HCT116 (cell line): ENCODE results near the gene KNDC1. TPM values are rescaled to one million over a fixed set of nuclear protein-coding genes. Genes with fewer than 3 reads are reported as not detected.

Source experiments
- ATAC-seq: fragments of 200-7000 bp; cut with Tn5 transposase; 2 replicates; pipeline ENCODE4 v1.9.1; 2020; ENCODE audit warnings: mild to moderate bottlenecking, moderate library complexity
- BruUV-seq: library from RNA; stranded (reverse); fragments of 400-500 nt; replicated peaks from 2 replicates; lab custom pipeline; 2021; lab: Mats Ljungman, UMichigan
- CTCF ChIA-PET: fragments of 300-600 bp; sonication (Branson Sonifier 250); formaldehyde crosslinking; loops from one replicate; lab custom pipeline; 2021; ENCODE audit warnings: antibody characterized with exemption; lab: Charles Lee
- POLR2A ChIA-PET: fragments of 300-600, 350-600 bp; sonication (Branson Sonifier 250); formaldehyde crosslinking; loops from one replicate; lab custom pipeline; 2021; ENCODE audit warnings: antibody characterized with exemption; lab: Charles Lee
- RAD21 ChIA-PET, 2 experiments: fragments of 300-600 bp; sonication (Branson Sonifier 250); formaldehyde crosslinking; loops; one replicate each; lab custom pipeline; 2023; ENCODE audit warnings: low total read pairs in 2 of 2; ENCODE audit not compliant: uncharacterized antibody in 2 of 2, unreplicated experiment in 2 of 2, low non-redundant PET in 1 of 2; lab: Charles Lee
- DNase-seq: peaks from one replicate; pipeline ENCODE4 v3.0.0-alpha.2; 2010; ENCODE audit warnings: low read depth, low spot score
- H2AFZ ChIP-seq: fragments of 200-600 bp; shearing (Covaris generic), sonication (generic); 2 replicates; pipeline ENCODE4 v1.6.1; 2017; ENCODE audit warnings: low read depth, mixed run types, mixed read lengths, antibody characterized with exemption, low read length; ENCODE audit not compliant: poor library complexity, severe bottlenecking
- H3K27ac ChIP-seq: 2 replicates; pipeline ENCODE4 v1.5.1; 2012; ENCODE audit warnings: low read depth, low read length
- H3K27me3 ChIP-seq: fragments of 200-600 bp; sonication (generic); 2 replicates; pipeline ENCODE4 v1.6.1; 2016; ENCODE audit warnings: mixed run types, low read length, mixed read lengths; ENCODE audit not compliant: insufficient read depth
- H3K36me3 ChIP-seq, 2 experiments: fragments of 200-500 bp in 1 of 2; fragments of 200-600 bp in 1 of 2; sonication (Bioruptor generic) in 1 of 2; sonication (generic) in 1 of 2; 2 replicates each; pipeline versions ENCODE4 v1.5.1 to v1.6.1; 2014 to 2016; ENCODE audit warnings: low read length in 2 of 2, inconsistent platforms in 1 of 2, mixed read lengths in 1 of 2, mixed run types in 1 of 2; ENCODE audit not compliant: insufficient read depth in 2 of 2, control insufficient read depth in 1 of 2
- H3K4me1 ChIP-seq, 2 experiments: fragments of 200-600 bp in 1 of 2; sonication (generic) in 1 of 2; 2 replicates each; pipeline versions ENCODE4 v1.5.1 to v1.6.1; 2012 to 2017; ENCODE audit warnings: low read length in 2 of 2, inconsistent platforms in 1 of 2, mild to moderate bottlenecking in 1 of 2, mixed read lengths in 1 of 2, mixed run types in 1 of 2, moderate library complexity in 1 of 2; ENCODE audit not compliant: insufficient read depth in 2 of 2, control insufficient read depth in 1 of 2
- H3K4me2 ChIP-seq: fragments of 200-600 bp; sonication (generic); 2 replicates; pipeline ENCODE4 v1.6.1; 2017; ENCODE audit warnings: mixed run types, low read length, mixed read lengths
- H3K4me3 ChIP-seq, 2 experiments: fragments of 200-600 bp in 1 of 2; sonication (generic) in 1 of 2; replicated peaks in 1 of 2; 2 replicates each; pipeline ENCODE4 v1.5.1; 2011 to 2016; ENCODE audit warnings: low read length in 2 of 2, control low read depth in 1 of 2, low read depth in 1 of 2, mild to moderate bottlenecking in 1 of 2, mixed read lengths in 1 of 2, mixed run types in 1 of 2
- H3K79me2 ChIP-seq: fragments of 200-600 bp; sonication (generic); 2 replicates; pipeline ENCODE4 v1.6.1; 2017; ENCODE audit warnings: mild to moderate bottlenecking, mixed run types, low read length, moderate library complexity, mixed read lengths; ENCODE audit not compliant: insufficient read depth
- H3K9ac ChIP-seq: fragments of 200-600 bp; sonication (generic); 2 replicates; pipeline ENCODE4 v1.6.1; 2016; ENCODE audit warnings: low read length, mixed read lengths
- H3K9me2 ChIP-seq: fragments of 200-600 bp; sonication (generic), shearing (Covaris generic); 2 replicates; pipeline ENCODE4 v1.6.1; 2017; ENCODE audit warnings: mixed run types, mild to moderate bottlenecking, moderate library complexity; ENCODE audit not compliant: insufficient read depth
- H3K9me3 ChIP-seq, 2 experiments: fragments of 200-500 bp in 1 of 2; fragments of 200-600 bp in 1 of 2; sonication (Bioruptor generic) in 1 of 2; sonication (generic) in 1 of 2; 2 replicates each; pipeline ENCODE4 v1.6.1; 2014 to 2017; ENCODE audit warnings: low read length in 2 of 2, mixed read lengths in 2 of 2, inconsistent platforms in 1 of 2, low read depth in 1 of 2, mild to moderate bottlenecking in 1 of 2, mixed run types in 1 of 2, moderate library complexity in 1 of 2; ENCODE audit not compliant: control insufficient read depth in 1 of 2, insufficient read depth in 1 of 2
- H4K20me1 ChIP-seq: fragments of 200-600 bp; sonication (generic), shearing (Covaris generic); 2 replicates; pipeline ENCODE4 v1.6.1; 2017; ENCODE audit warnings: mixed run types, mild to moderate bottlenecking, moderate library complexity; ENCODE audit not compliant: insufficient read depth
- ATF3 ChIP-seq: IDR thresholded peaks from 2 replicates; pipeline ENCODE4 v1.6.1; 2012
- CBX3 ChIP-seq: IDR thresholded peaks from 2 replicates; pipeline ENCODE4 v1.6.1; 2012; ENCODE audit warnings: low read depth
- CEBPB ChIP-seq: IDR thresholded peaks from 2 replicates; pipeline ENCODE4 v1.6.1; 2012; ENCODE audit warnings: low read depth
- CTCF ChIP-seq, 3 experiments: fragments of 200-600 bp in 1 of 3; sonication (generic) in 1 of 3; IDR thresholded peaks in 2 of 3; conservative IDR thresholded peaks in 1 of 3; 2 replicates each; pipeline ENCODE4 v1.5.1; 2012 to 2017; ENCODE audit warnings: low read depth in 2 of 3, low read length in 2 of 3, antibody characterized with exemption in 1 of 3, borderline replicate concordance in 1 of 3, control low read depth in 1 of 3, mild to moderate bottlenecking in 1 of 3, mixed read lengths in 1 of 3, mixed run types in 1 of 3, moderate library complexity in 1 of 3; ENCODE audit not compliant: insufficient read depth in 1 of 3
- ELF1 ChIP-seq: IDR thresholded peaks from 2 replicates; pipeline ENCODE4 v1.6.1; 2012; ENCODE audit warnings: low read depth, borderline replicate concordance
- EZH2 ChIP-seq: fragments of 200-600 bp; sonication (generic); IDR thresholded peaks from 2 replicates; pipeline ENCODE4 v1.6.1; 2017; ENCODE audit warnings: antibody characterized with exemption, mixed run types
- FOSL1 ChIP-seq: IDR thresholded peaks from 2 replicates; pipeline ENCODE4 v1.6.1; 2012; ENCODE audit warnings: low read depth
- JUND ChIP-seq: IDR thresholded peaks from 2 replicates; pipeline ENCODE4 v1.6.1; 2012
- MAX ChIP-seq: IDR thresholded peaks from 2 replicates; pipeline ENCODE4 v1.6.1; 2012
- POLR2A ChIP-seq: IDR thresholded peaks from 2 replicates; pipeline ENCODE4 v1.7.0; 2011; ENCODE audit warnings: borderline replicate concordance; ENCODE audit not compliant: insufficient read depth, insufficient read length; ENCODE audit errors: extremely low read depth
- POLR2AphosphoS5 ChIP-seq: IDR thresholded peaks from 2 replicates; pipeline ENCODE4 v1.6.1; 2011; ENCODE audit warnings: mild to moderate bottlenecking, low read depth, low read length, moderate library complexity
- RAD21 ChIP-seq: IDR thresholded peaks from 2 replicates; pipeline ENCODE4 v1.6.1; 2012; ENCODE audit warnings: low read depth, mild to moderate bottlenecking
- SIN3A ChIP-seq: IDR thresholded peaks from 2 replicates; pipeline ENCODE4 v1.6.1; 2012; ENCODE audit warnings: low read depth
- SP1 ChIP-seq: IDR thresholded peaks from 2 replicates; pipeline ENCODE4 v1.6.1; 2012; ENCODE audit warnings: low read depth
- ZBTB33 ChIP-seq: IDR thresholded peaks from 2 replicates; pipeline ENCODE4 v1.6.1; 2011; ENCODE audit warnings: mild to moderate bottlenecking, low read length, moderate library complexity; ENCODE audit not compliant: insufficient replicate concordance; ENCODE audit errors: extremely low read depth
- ZFX ChIP-seq: fragments of 450-650 bp; IDR thresholded peaks from 2 replicates; pipeline ENCODE4 v1.6.1; 2017
- ZNF274 ChIP-seq: fragments of 200-500 bp; sonication (Bioruptor generic); IDR thresholded peaks from 2 replicates; pipeline ENCODE4 v1.6.1; 2014; ENCODE audit warnings: mild to moderate bottlenecking, low read depth, low read length, inconsistent platforms
- intact Hi-C: fragments of 100-400 bp; cut with micrococcal nuclease; formaldehyde crosslinking; loops from 2 replicates; pipeline ENCODE4 v1.10.0; 2022
- total RNA-seq: library from RNA; stranded (reverse); gene quantifications from one replicate; pipeline ENCODE4 v1.2.1, GENCODE V29; 2021; ENCODE audit not compliant: unreplicated experiment

KNDC1 gene
- total RNA-seq, 1 experiment from 2014 or later: 3.6 TPM

GRCh38 chr10:133121479-133121878 lies 38.5 kb upstream of the KNDC1 start:
- no peak overlapping the region for H3K9ac ChIP-seq
- BruUV-seq: no TSS peak
- no peaks in the 10 kb centered on the region for H3K27me3 ChIP-seq
- H3K27ac ChIP-seq: no peak overlapping the region
- no peaks in the 10 kb centered on the region for H3K4me1 ChIP-seq
- intact Hi-C loops: no loop called here
- no peak for ATAC-seq
- no peak overlapping the region for H3K4me2 ChIP-seq
- H2AFZ ChIP-seq: no peak overlapping the region
- H3K79me2 ChIP-seq: no peaks in the 10 kb centered on the region
- H3K4me3 ChIP-seq: no peak overlapping the region
- H4K20me1 ChIP-seq: no peaks in the 10 kb centered on the region
- no peaks in the 10 kb centered on the region for H3K9me2 ChIP-seq
- ChIA-PET RAD21 (no interaction called here), POLR2A (no interaction called here), CTCF (no interaction called here)
- H3K9me3 ChIP-seq: no peaks in the 10 kb centered on the region; a peak in 1 of 4 replicates
- TF ChIP-seq ZNF274 (no peak), CEBPB (no peak), MAX (no peak), EZH2 (no peak), SIN3A (no peak), POLR2A (no peak), RAD21 (no peak), JUND (no peak), CBX3 (no peak), SP1 (no peak)
- DNase-seq: no peak
- no peaks in the 10 kb centered on the region for H3K36me3 ChIP-seq

- RAD21 ChIA-PET: no interaction called here
- peaks cover 0 to 2% of the 10 kb centered on the region in 2 experiments; a peak in 2 of 4 replicates for H3K4me1 ChIP-seq
- no peak overlapping the region for H3K9ac ChIP-seq
- H3K4me3 ChIP-seq: no peak overlapping the region
- H4K20me1 ChIP-seq: no peaks in the 10 kb centered on the region
- H3K9me2 ChIP-seq: no peaks in the 10 kb centered on the region
- intact Hi-C loops: no loop called here
- CTCF ChIA-PET: no interaction called here
- H3K4me2 ChIP-seq: no peak overlapping the region
- H3K36me3 ChIP-seq: no peaks in the 10 kb centered on the region
- no peaks in the 10 kb centered on the region for H3K27me3 ChIP-seq
- no TSS peak for BruUV-seq
- ATAC-seq: no peak
- H3K9me3 ChIP-seq: no peaks in the 10 kb centered on the region; a peak in 1 of 4 replicates
- no peaks in the 10 kb centered on the region for H3K79me2 ChIP-seq
- H3K27ac ChIP-seq: no peak overlapping the region
- H2AFZ ChIP-seq: no peak overlapping the region
- POLR2A ChIA-PET: no interaction called here
- DNase-seq: no peak
- no peak for TF ChIP-seq POLR2A
- TF ChIP-seq ZFX: no peak
- no peak for TF ChIP-seq SP1
- no peak for TF ChIP-seq CTCF (IDR thresholded peaks at IDR 0.05 in 2 of 3, conservative IDR thresholded peaks at IDR 0.05 in 1 of 3; ENCODE audit: borderline replicate concordance in 1 of 3, insufficient read depth in 1 of 3, low read depth in 2 of 3, low read length in 2 of 3)
- no peak for TF ChIP-seq MAX
- TF ChIP-seq POLR2AphosphoS5: no peak
- TF ChIP-seq FOSL1: no peak
- no peak for TF ChIP-seq CEBPB
- TF ChIP-seq ELF1: no peak
- no peak for TF ChIP-seq JUND
- no peak for TF ChIP-seq ATF3
- no peak for TF ChIP-seq ZBTB33
Observed at GRCh38 chr10:133122171-133122935, 37.7 kb upstream of the KNDC1 start.
